Osteocyte (in vitro differentiated cells): ENCODE measurements around the gene ARID5B. TPM values are rescaled to one million over a fixed set of nuclear protein-coding genes. Genes with fewer than 3 reads are reported as not detected.
A peak's percentile ranks its signal among the peaks of the same experiment; 100 is the strongest.

ENCODE experiments used
- DNase-seq: peaks from one replicate; pipeline ENCODE4 v3.0.0; 2021; ENCODE audit warnings: mixed read lengths; ENCODE audit not compliant: unreplicated experiment; ENCODE audit errors: extremely low spot score
- H3K27ac Mint-ChIP-seq: one replicate; pipeline ENCODE4 v1.8.0; 2021; ENCODE audit warnings: mild to moderate bottlenecking, mixed read lengths; ENCODE audit not compliant: unreplicated experiment
- H3K27me3 Mint-ChIP-seq: one replicate; pipeline ENCODE4 v1.8.0; 2021; ENCODE audit warnings: mixed read lengths; ENCODE audit not compliant: unreplicated experiment
- H3K36me3 Mint-ChIP-seq: one replicate; pipeline ENCODE4 v1.8.0; 2021; ENCODE audit warnings: mixed read lengths; ENCODE audit not compliant: unreplicated experiment
- H3K4me1 Mint-ChIP-seq: one replicate; pipeline ENCODE4 v1.8.0; 2021; ENCODE audit warnings: mixed read lengths; ENCODE audit not compliant: unreplicated experiment
- H3K4me3 Mint-ChIP-seq: one replicate; pipeline ENCODE4 v1.8.0; 2021; ENCODE audit warnings: mild to moderate bottlenecking, moderate library complexity, mixed read lengths; ENCODE audit not compliant: unreplicated experiment
- H3K9me3 Mint-ChIP-seq: one replicate; pipeline ENCODE4 v1.8.0; 2021; ENCODE audit warnings: mixed read lengths; ENCODE audit not compliant: unreplicated experiment
- total RNA-seq: library from RNA; stranded (reverse); gene quantifications from 2 replicates; pipeline ENCODE4 v1.2.1, GENCODE V29; 2021
- TF ChIP-seq, protein P1 (sequence below): fragments of 200-600 bp; sonication (generic); IDR thresholded peaks from 2 replicates; pipeline ENCODE4 v1.5.0; 2021; ENCODE audit warnings: antibody characterized with exemption, mild to moderate bottlenecking, moderate library complexity

Gene ARID5B
- total RNA-seq, 1 donor from 2014 or later, result 89.4 TPM

DNA sequence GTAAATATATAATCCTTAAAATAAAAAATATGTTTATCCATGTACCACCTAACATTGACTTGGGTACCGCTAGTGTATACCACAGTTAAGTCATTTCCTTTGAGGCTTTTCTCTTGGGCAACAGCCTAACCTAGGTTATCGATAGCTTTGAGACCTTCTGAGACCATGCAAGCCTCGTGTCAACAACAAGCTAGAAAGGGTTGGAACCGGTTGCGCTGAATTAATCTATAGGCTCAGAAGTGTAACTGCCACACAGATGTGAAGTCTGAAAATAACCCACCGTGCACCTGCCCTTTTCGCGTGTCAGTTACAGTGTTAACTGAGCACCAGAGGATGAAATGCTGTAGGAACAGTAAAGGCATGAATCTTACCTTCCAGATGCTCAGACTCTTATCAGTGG, 59.8 kb downstream of the ARID5B start:
- no peak overlapping the region for H3K4me3 Mint-ChIP-seq
- peaks cover 57% of the 10 kb centered on the region for H3K4me1 Mint-ChIP-seq
- H3K36me3 Mint-ChIP-seq, result peaks cover 23% of the 10 kb centered on the region
- TF ChIP-seq, protein P1, sequence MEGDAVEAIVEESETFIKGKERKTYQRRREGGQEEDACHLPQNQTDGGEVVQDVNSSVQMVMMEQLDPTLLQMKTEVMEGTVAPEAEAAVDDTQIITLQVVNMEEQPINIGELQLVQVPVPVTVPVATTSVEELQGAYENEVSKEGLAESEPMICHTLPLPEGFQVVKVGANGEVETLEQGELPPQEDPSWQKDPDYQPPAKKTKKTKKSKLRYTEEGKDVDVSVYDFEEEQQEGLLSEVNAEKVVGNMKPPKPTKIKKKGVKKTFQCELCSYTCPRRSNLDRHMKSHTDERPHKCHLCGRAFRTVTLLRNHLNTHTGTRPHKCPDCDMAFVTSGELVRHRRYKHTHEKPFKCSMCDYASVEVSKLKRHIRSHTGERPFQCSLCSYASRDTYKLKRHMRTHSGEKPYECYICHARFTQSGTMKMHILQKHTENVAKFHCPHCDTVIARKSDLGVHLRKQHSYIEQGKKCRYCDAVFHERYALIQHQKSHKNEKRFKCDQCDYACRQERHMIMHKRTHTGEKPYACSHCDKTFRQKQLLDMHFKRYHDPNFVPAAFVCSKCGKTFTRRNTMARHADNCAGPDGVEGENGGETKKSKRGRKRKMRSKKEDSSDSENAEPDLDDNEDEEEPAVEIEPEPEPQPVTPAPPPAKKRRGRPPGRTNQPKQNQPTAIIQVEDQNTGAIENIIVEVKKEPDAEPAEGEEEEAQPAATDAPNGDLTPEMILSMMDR, result no peak
- H3K9me3 Mint-ChIP-seq, result no peaks in the 10 kb centered on the region
- no peak overlapping the region for H3K27ac Mint-ChIP-seq
- H3K27me3 Mint-ChIP-seq, result no peaks in the 10 kb centered on the region
- no peak for DNase-seq

DNA sequence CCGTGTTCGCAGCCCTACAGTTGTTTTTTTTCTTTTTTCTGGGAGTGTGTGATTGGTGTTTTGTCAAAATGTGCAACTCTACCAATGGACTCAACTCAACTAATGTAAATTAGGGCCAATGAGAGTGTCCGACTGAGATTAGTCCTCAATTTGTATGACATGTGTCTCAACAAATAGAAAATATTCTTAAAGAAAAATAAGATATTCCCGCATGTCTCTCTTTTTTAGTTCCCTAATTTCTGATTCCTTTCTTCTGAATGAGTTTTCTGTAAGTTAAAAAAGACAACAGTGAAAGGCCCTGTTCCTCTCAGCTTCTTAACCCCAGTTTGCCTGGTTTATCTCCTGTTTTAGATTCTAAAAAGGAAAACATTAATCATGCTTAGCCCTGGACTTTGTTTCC, 61.5 kb downstream of the ARID5B start:
- Mint-ChIP-seq H3K36me3 (peaks cover 24% of the 10 kb centered on the region), H3K9me3 (no peaks in the 10 kb centered on the region), H3K27me3 (no peaks in the 10 kb centered on the region), H3K4me3 (no peak overlapping the region), H3K4me1 (peaks cover 58% of the 10 kb centered on the region), H3K27ac (peak overlapping the region; percentile 97)
- no peak for DNase-seq
- TF ChIP-seq, protein P1, result no peak

DNA sequence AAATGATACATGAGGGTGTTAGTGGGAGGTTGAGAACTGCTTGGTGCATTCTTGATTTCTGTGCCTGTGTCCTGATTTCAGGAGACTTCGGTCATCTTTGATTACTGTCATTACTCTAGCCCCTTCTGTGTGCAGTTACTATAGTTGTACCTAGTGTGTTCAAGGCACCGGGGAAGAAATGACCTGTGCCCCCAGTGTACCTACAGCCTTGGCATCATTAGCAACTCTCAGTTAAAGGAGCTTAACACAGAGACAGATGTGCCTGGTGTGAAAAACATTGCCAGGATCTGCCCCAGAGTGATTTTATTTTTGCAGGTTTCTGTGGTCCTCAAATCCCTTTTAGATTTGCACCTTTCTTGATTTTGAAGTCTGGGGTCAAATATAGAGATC, 62.2 kb downstream of the ARID5B start:
- Mint-ChIP-seq H3K27me3 (no peaks in the 10 kb centered on the region), H3K4me1 (peaks cover 61% of the 10 kb centered on the region), H3K27ac (peak overlapping the region; percentile 97), H3K4me3 (peak overlapping the region; percentile 66), H3K9me3 (no peaks in the 10 kb centered on the region), H3K36me3 (peaks cover 20% of the 10 kb centered on the region)
- TF ChIP-seq, protein P1, result no peak
- DNase-seq, result no peak

DNA sequence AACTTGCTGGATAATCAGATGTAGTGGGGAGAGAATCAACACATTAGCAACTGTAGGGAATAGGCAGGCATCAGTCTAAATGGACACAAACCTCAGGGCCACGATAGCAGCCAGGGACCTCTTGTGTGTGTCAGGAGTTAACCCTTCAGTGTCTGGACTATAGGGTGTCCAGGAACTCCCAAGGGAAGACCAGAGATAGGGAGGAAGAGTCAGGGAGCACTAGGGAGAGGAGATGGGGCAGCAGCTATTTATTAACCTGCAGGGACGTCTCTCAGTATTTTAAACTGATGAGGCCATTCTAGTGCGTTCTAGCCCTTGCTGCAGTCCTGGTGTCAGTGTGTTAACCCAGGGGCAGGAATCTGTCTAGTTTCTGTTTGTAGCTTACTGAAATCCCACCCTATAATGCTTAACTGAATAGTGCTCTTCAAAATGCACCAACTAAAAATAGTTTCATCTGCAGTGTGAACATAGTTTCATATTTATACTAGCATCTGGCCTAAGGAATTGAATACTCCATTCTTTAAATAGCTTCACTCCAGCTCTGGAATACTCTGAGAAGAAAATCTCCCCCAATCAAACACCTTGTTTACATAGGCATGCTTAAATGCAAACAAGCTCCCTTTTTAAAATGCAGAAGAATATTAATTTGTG, 62.7 kb downstream of the ARID5B start:
- no peak for DNase-seq
- peaks cover 15% of the 10 kb centered on the region for H3K36me3 Mint-ChIP-seq
- H3K4me1 Mint-ChIP-seq, result peaks cover 61% of the 10 kb centered on the region
- H3K27me3 Mint-ChIP-seq, result no peaks in the 10 kb centered on the region
- TF ChIP-seq, protein P1, result no peak
- H3K4me3 Mint-ChIP-seq, result peak overlapping the region; percentile 66
- H3K27ac Mint-ChIP-seq, result peak overlapping the region; percentile 97
- no peaks in the 10 kb centered on the region for H3K9me3 Mint-ChIP-seq

DNA sequence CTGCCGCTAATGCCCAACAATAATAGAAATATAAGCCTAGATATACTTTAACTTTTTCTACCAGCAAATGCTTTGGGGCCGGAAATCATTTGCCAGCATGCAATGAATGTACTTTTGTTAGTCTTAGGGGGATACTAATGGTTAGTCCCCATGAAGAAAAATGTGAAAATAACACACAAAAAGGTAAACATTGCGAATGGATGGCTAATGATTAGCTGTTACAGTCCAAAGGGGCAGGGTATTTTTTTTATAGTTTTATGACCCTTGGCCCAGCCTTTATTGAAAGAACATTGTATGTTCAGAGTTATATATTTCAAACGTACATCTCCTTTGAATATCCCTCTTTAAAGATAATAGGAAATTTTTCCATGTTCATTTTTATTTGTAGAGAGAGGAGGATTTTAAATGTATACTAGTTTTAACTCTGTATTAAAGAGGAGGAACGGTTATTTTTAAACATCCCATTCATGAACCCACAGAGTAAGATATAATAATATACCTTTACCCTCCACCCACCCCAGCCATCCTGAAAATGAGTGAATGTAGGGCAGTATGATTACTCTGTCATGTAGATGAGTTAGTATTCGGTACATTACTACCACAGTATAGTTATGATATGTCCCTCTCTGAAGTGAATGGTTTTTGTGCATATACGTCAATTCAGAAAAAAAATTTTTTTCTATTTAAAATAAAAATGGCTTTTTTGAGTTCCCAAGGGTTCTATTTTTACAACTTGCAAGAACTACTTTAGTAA, 63.6 kb downstream of the ARID5B start:
- H3K4me1 Mint-ChIP-seq, result peaks cover 68% of the 10 kb centered on the region
- peak overlapping the region; percentile 97 for H3K27ac Mint-ChIP-seq
- no peaks in the 10 kb centered on the region for H3K9me3 Mint-ChIP-seq
- DNase-seq, result no peak
- no peaks in the 10 kb centered on the region for H3K27me3 Mint-ChIP-seq
- H3K4me3 Mint-ChIP-seq, result peak overlapping the region; percentile 6
- TF ChIP-seq, protein P1, result no peak
- H3K36me3 Mint-ChIP-seq, result peaks cover 17% of the 10 kb centered on the region
